ENCODE results near the gene GPC6. TPM values are rescaled to one million over a fixed set of nuclear protein-coding genes. Genes with fewer than 3 reads are reported as not detected.

GPC6 gene
- total RNA-seq, 1 experiment from 2014 or later = not detected

DNA sequence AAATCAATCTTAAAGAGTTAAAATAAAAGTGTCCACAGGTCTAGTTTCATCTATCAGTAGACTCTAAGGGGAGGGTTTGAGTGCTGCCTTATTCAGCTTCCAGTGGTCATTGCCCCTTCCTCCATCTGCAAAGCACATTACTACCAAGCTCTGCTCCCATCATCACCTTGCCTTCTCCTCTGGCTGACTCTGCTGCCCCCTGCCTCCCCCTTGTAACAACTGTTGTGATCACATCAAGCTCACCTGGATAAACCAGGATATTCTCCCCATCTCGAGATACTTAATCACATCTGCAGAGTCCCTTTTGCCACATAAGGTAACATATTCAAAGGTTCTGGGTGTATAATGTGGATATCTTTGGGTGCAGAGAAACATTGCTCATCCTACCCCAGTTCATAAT is 43.3 kb upstream of the GPC6 start:
- H3K27me3 ChIP-seq (ENCODE audit: insufficient read depth, low read depth) = no peaks in the 10 kb centered on the region
- no peaks in the 10 kb centered on the region for H3K9me2 ChIP-seq (ENCODE audit: insufficient read depth)
- H3K4me2 ChIP-seq = no peak overlapping the region
- H2AFZ ChIP-seq = no peak overlapping the region
- no peak overlapping the region for H3K4me3 ChIP-seq
- no peak for DNase-seq
- ChIA-PET CTCF (no interaction called here), POLR2A (ENCODE audit: unreplicated experiment) (no interaction called here)
- BruUV-seq (replicated peaks) = no TSS peak
- intact Hi-C loops (cut with micrococcal nuclease; ENCODE audit: unreplicated experiment) = no loop called here
- H3K79me2 ChIP-seq (ENCODE audit: low read depth) = no peaks in the 10 kb centered on the region
- no peaks in the 10 kb centered on the region for H3K36me3 ChIP-seq (ENCODE audit: low read depth)
- H3K9me3 ChIP-seq (ENCODE audit: insufficient read depth, low read depth) = no peaks in the 10 kb centered on the region
- no peak overlapping the region for H3K27ac ChIP-seq
- no peaks in the 10 kb centered on the region for H3F3A ChIP-seq (ENCODE audit: insufficient read depth, low read depth)
- no peaks in the 10 kb centered on the region for H3K4me1 ChIP-seq (replicated peaks; ENCODE audit: insufficient read depth)
- no peaks in the 10 kb centered on the region for H4K20me1 ChIP-seq (ENCODE audit: insufficient read depth)
- no peak for TF ChIP-seq EZH2 (IDR thresholded peaks at IDR 0.05; ENCODE audit: low read depth)
- TF ChIP-seq, protein P1, sequence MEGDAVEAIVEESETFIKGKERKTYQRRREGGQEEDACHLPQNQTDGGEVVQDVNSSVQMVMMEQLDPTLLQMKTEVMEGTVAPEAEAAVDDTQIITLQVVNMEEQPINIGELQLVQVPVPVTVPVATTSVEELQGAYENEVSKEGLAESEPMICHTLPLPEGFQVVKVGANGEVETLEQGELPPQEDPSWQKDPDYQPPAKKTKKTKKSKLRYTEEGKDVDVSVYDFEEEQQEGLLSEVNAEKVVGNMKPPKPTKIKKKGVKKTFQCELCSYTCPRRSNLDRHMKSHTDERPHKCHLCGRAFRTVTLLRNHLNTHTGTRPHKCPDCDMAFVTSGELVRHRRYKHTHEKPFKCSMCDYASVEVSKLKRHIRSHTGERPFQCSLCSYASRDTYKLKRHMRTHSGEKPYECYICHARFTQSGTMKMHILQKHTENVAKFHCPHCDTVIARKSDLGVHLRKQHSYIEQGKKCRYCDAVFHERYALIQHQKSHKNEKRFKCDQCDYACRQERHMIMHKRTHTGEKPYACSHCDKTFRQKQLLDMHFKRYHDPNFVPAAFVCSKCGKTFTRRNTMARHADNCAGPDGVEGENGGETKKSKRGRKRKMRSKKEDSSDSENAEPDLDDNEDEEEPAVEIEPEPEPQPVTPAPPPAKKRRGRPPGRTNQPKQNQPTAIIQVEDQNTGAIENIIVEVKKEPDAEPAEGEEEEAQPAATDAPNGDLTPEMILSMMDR (conservative IDR thresholded peaks at IDR 0.05) = no peak

DNA sequence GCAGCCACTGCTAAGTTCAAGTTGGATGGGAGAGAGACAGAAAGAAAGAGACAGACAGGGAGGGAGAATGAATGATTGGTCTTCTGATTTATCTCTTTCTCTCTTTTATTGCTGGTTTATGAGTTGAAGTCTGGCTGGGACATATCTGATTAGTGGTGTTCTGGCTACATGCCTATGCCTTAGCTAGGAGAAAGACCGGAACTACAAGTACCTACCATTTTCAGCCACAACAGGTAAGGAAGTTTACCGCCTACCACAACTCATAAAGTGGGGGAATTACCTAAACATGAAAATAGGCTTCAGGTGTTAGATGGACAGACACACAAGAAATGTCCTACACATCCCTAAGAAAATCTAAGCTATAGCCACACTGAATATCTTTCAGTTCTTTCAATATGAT is 36.6 kb upstream of the GPC6 start:
- Histone ChIP-seq H3K4me1 (replicated peaks; ENCODE audit: insufficient read depth) (no peaks in the 10 kb centered on the region), H3K4me3 (no peak overlapping the region), H3K36me3 (ENCODE audit: low read depth) (no peaks in the 10 kb centered on the region), H4K20me1 (ENCODE audit: insufficient read depth) (no peaks in the 10 kb centered on the region), H3K4me2 (no peak overlapping the region), H3K79me2 (ENCODE audit: low read depth) (no peaks in the 10 kb centered on the region), H2AFZ (no peak overlapping the region), H3F3A (ENCODE audit: insufficient read depth, low read depth) (no peaks in the 10 kb centered on the region), H3K9me3 (ENCODE audit: insufficient read depth, low read depth) (no peaks in the 10 kb centered on the region), H3K27me3 (ENCODE audit: insufficient read depth, low read depth) (no peaks in the 10 kb centered on the region), H3K9me2 (ENCODE audit: insufficient read depth) (no peaks in the 10 kb centered on the region), H3K27ac (no peak overlapping the region)
- TF ChIP-seq, protein P1 (conservative IDR thresholded peaks at IDR 0.05) = no peak
- no peak for TF ChIP-seq EZH2 (IDR thresholded peaks at IDR 0.05; ENCODE audit: low read depth)
- no TSS peak for BruUV-seq (replicated peaks)
- POLR2A ChIA-PET (ENCODE audit: unreplicated experiment) = no interaction called here
- no peak for DNase-seq
- CTCF ChIA-PET = no interaction called here
- intact Hi-C loops (cut with micrococcal nuclease; ENCODE audit: unreplicated experiment) = no loop called here

DNA sequence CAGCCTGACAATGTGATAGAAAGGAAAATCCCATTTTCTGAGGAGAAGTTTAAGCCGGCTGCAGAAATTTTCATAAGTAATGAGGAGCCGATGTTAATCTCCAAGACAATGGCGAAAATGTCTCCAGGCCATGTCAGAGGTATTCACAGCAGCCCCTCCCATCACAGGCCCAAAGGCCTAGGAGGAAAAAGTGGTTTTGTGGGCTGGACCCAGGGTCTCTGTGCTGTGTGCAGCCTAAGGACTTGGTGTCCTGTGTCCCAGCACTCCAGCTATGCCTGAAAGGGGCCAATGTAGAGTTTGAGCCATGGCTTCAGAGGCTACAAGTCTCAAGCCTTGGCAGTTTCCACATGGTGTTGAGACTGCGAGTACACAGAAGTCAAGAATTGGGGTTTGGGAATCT is 32.9 kb upstream of the GPC6 start:
- no peaks in the 10 kb centered on the region for H3F3A ChIP-seq (ENCODE audit: insufficient read depth, low read depth)
- no peaks in the 10 kb centered on the region for H3K9me2 ChIP-seq (ENCODE audit: insufficient read depth)
- TF ChIP-seq, protein P1 (conservative IDR thresholded peaks at IDR 0.05) = no peak
- TF ChIP-seq EZH2 (IDR thresholded peaks at IDR 0.05; ENCODE audit: low read depth) = no peak
- ChIA-PET POLR2A (ENCODE audit: unreplicated experiment) (no interaction called here), CTCF (no interaction called here)
- no peaks in the 10 kb centered on the region for H3K9me3 ChIP-seq (ENCODE audit: insufficient read depth, low read depth)
- no peak overlapping the region for H3K4me3 ChIP-seq
- BruUV-seq (replicated peaks) = no TSS peak
- no peaks in the 10 kb centered on the region for H3K27me3 ChIP-seq (ENCODE audit: insufficient read depth, low read depth)
- DNase-seq = no peak
- no peaks in the 10 kb centered on the region for H4K20me1 ChIP-seq (ENCODE audit: insufficient read depth)
- H3K4me2 ChIP-seq = no peak overlapping the region
- intact Hi-C loops (cut with micrococcal nuclease; ENCODE audit: unreplicated experiment) = no loop called here
- no peak overlapping the region for H3K27ac ChIP-seq
- H3K36me3 ChIP-seq (ENCODE audit: low read depth) = no peaks in the 10 kb centered on the region
- H3K79me2 ChIP-seq (ENCODE audit: low read depth) = no peaks in the 10 kb centered on the region
- H2AFZ ChIP-seq = no peak overlapping the region
- H3K4me1 ChIP-seq (replicated peaks; ENCODE audit: insufficient read depth) = no peaks in the 10 kb centered on the region
